ENCODE results near the gene CCDC160.
"Not testable (repeated sequence)": the region's sequence is repeated elsewhere in the genome, so short reads cannot be mapped to it uniquely, and the experiment has no call there.

CCDC160 gene

GRCh38 chrX:134236626-134237614, at the start of gene CCDC160:
Gene CCDC160 (plus strand): TSS chrX:134237182. CDS start chrX:134244801, 7,619 bp downstream.
- in situ Hi-C loops (cut with MboI; ENCODE audit: low sequenced_read_pairs): no loop called here

- in situ Hi-C loops (cut with MboI; ENCODE audit: low sequenced_read_pairs): no loop called here
Measured at GRCh38 chrX:134191281-134191680, 45.7 kb upstream of the CCDC160 start.

GRCh38 chrX:134194915-134195314, 42.1 kb upstream of the CCDC160 start:
- in situ Hi-C loops (cut with MboI; ENCODE audit: low sequenced_read_pairs): no loop called here

- in situ Hi-C loops (cut with MboI; ENCODE audit: low sequenced_read_pairs): no loop called here
Measured at GRCh38 chrX:134202561-134202960, 34.4 kb upstream of the CCDC160 start.

- in situ Hi-C loops (cut with MboI; ENCODE audit: low sequenced_read_pairs): no loop called here
Measured at GRCh38 chrX:134206221-134206620, 30.8 kb upstream of the CCDC160 start.

- in situ Hi-C loops (cut with MboI; ENCODE audit: low sequenced_read_pairs): no loop called here
Measured at GRCh38 chrX:134210465-134210864, 26.5 kb upstream of the CCDC160 start.

- in situ Hi-C loops (cut with MboI; ENCODE audit: low sequenced_read_pairs): no loop called here
Measured at GRCh38 chrX:134235236-134235635, 1.7 kb upstream of the CCDC160 start.

GRCh38 chrX:134238144-134238543, 1.2 kb downstream of the CCDC160 start:
- in situ Hi-C loops (cut with MboI; ENCODE audit: low sequenced_read_pairs): not testable (repeated sequence)

- in situ Hi-C loops (cut with MboI; ENCODE audit: low sequenced_read_pairs): no loop called here
Measured at GRCh38 chrX:134239016-134239415, 2.0 kb downstream of the CCDC160 start.

GRCh38 chrX:134240209-134240608, 3.2 kb downstream of the CCDC160 start:
- in situ Hi-C loops (cut with MboI; ENCODE audit: low sequenced_read_pairs): no loop called here

- in situ Hi-C loops (cut with MboI; ENCODE audit: low sequenced_read_pairs): no loop called here
Measured at GRCh38 chrX:134241960-134242619, 5.1 kb downstream of the CCDC160 start.

GRCh38 chrX:134244043-134244442, 7.1 kb downstream of the CCDC160 start:
- in situ Hi-C loops (cut with MboI; ENCODE audit: low sequenced_read_pairs): no loop called here

GRCh38 chrX:134246282-134246681, 9.3 kb downstream of the CCDC160 start:
- in situ Hi-C loops (cut with MboI; ENCODE audit: low sequenced_read_pairs): no loop called here

- in situ Hi-C loops (cut with MboI; ENCODE audit: low sequenced_read_pairs): no loop called here
Measured at GRCh38 chrX:134247492-134247891, 10.5 kb downstream of the CCDC160 start.

GRCh38 chrX:134249241-134249640, 12.3 kb downstream of the CCDC160 start:
- in situ Hi-C loops (cut with MboI; ENCODE audit: low sequenced_read_pairs): no loop called here

GRCh38 chrX:134251241-134251640, 14.3 kb downstream of the CCDC160 start:
- in situ Hi-C loops (cut with MboI; ENCODE audit: low sequenced_read_pairs): no loop called here

GRCh38 chrX:134254511-134254910, 17.5 kb downstream of the CCDC160 start:
- in situ Hi-C loops (cut with MboI; ENCODE audit: low sequenced_read_pairs): no loop called here

GRCh38 chrX:134255555-134255954, 18.6 kb downstream of the CCDC160 start:
- in situ Hi-C loops (cut with MboI; ENCODE audit: low sequenced_read_pairs): no loop called here

- in situ Hi-C loops (cut with MboI; ENCODE audit: low sequenced_read_pairs): no loop called here
Measured at GRCh38 chrX:134256684-134257083, 19.7 kb downstream of the CCDC160 start.

GRCh38 chrX:134258202-134258601, 21.2 kb downstream of the CCDC160 start:
- in situ Hi-C loops (cut with MboI; ENCODE audit: low sequenced_read_pairs): no loop called here

- in situ Hi-C loops (cut with MboI; ENCODE audit: low sequenced_read_pairs): not testable (repeated sequence)
Measured at GRCh38 chrX:134285934-134286333, 49.0 kb downstream of the CCDC160 start.

- in situ Hi-C loops (cut with MboI; ENCODE audit: low sequenced_read_pairs): no loop called here
Measured at GRCh38 chrX:134287346-134287745, 50.4 kb downstream of the CCDC160 start.
